Smooth muscle cell (in vitro differentiated cells): ENCODE results near the gene VANGL2. TPM values are rescaled to one million over a fixed set of nuclear protein-coding genes. Genes with fewer than 3 reads are reported as not detected.

Experiments used
- DNase-seq: peaks from one replicate; lab custom pipeline; 2025; ENCODE audit not compliant: unreplicated experiment; lab: John Stamatoyannopoulos, UW
- H2AFZ ChIP-seq: fragments of 200-600 bp; sonication (generic); 2 replicates; pipeline ENCODE4 v1.6.0; 2016; ENCODE audit warnings: antibody characterized with exemption, low read depth, mild to moderate bottlenecking
- H3F3A ChIP-seq: fragments of 200-600 bp; sonication (generic); 2 replicates; pipeline ENCODE4 v1.6.0; 2017; ENCODE audit warnings: antibody characterized with exemption, low read depth
- H3K27ac ChIP-seq: fragments of 200-600 bp; sonication (generic); 2 replicates; pipeline ENCODE4 v1.5.1; 2016; ENCODE audit warnings: low read depth, mild to moderate bottlenecking
- H3K27me3 ChIP-seq: fragments of 200-600 bp; sonication (generic); 2 replicates; pipeline ENCODE4 v1.6.1; 2016; ENCODE audit warnings: low read depth, mild to moderate bottlenecking
- H3K36me3 ChIP-seq: fragments of 200-600 bp; sonication (generic); 2 replicates; pipeline ENCODE4 v1.5.1; 2016; ENCODE audit warnings: low read depth
- H3K4me1 ChIP-seq: fragments of 200-600 bp; sonication (generic); 2 replicates; pipeline ENCODE4 v1.5.1; 2016; ENCODE audit warnings: low read depth
- H3K4me2 ChIP-seq: fragments of 200-600 bp; sonication (generic); 2 replicates; pipeline ENCODE4 v1.6.0; 2016; ENCODE audit warnings: mild to moderate bottlenecking
- H3K4me3 ChIP-seq: fragments of 200-600 bp; sonication (generic); 2 replicates; pipeline ENCODE4 v1.5.1; 2016; ENCODE audit warnings: mild to moderate bottlenecking
- H3K79me2 ChIP-seq: fragments of 200-600 bp; sonication (generic); 2 replicates; pipeline ENCODE4 v1.6.0; 2016; ENCODE audit warnings: low read depth, mild to moderate bottlenecking
- H3K9ac ChIP-seq: fragments of 200-600 bp; sonication (generic); 2 replicates; pipeline ENCODE4 v1.6.0; 2016; ENCODE audit warnings: low read depth
- H3K9me3 ChIP-seq: fragments of 200-600 bp; sonication (generic); replicated peaks from 2 replicates; pipeline ENCODE4 v1.5.1; 2016; ENCODE audit warnings: low read depth
- H4K20me1 ChIP-seq: fragments of 200-600 bp; sonication (generic); 2 replicates; pipeline ENCODE4 v1.6.0; 2016; ENCODE audit warnings: low read depth
- CTCF ChIP-seq: fragments of 200-600 bp; sonication (generic); IDR thresholded peaks from 2 replicates; pipeline ENCODE4 v1.5.1; 2017; ENCODE audit warnings: borderline replicate concordance, mild to moderate bottlenecking, antibody characterized with exemption; ENCODE audit not compliant: insufficient read depth, poor library complexity, severe bottlenecking
- WGBS: methylation state at CpG from one replicate; pipeline ENCODE4 v1.1.7; 2016; ENCODE audit warnings: low lambda C conversion rate; 5-methylcytosine and 5-hydroxymethylcytosine counted together
- polyA plus RNA-seq: library from polyadenylated mRNA; unstranded; fragments of >200 nt; fragmentation: Nextera tagmentation; extraction: Ambion mirVana; gene quantifications from 2 replicates; pipeline ENCODE4 v1.2.1, GENCODE V29; 2016
- total RNA-seq: library from RNA; depleted of rRNA; stranded (reverse); fragments of >200 nt; gene quantifications from 2 replicates; pipeline ENCODE4 v1.2.3, GENCODE V29; 2014

Gene VANGL2
- total and polyA plus RNA-seq, 2 experiments from 2014 or later, result 7.1 to 12.2 TPM

- Histone ChIP-seq H3K4me1 (no peaks in the 10 kb centered on the region), H4K20me1 (no peaks in the 10 kb centered on the region), H3K27ac (no peak overlapping the region), H2AFZ (no peak overlapping the region), H3K9ac (no peak overlapping the region), H3K36me3 (no peaks in the 10 kb centered on the region), H3K4me2 (no peak overlapping the region), H3K4me3 (no peak overlapping the region), H3K27me3 (no peaks in the 10 kb centered on the region), H3K9me3 (no peaks in the 10 kb centered on the region), H3F3A (no peaks in the 10 kb centered on the region), H3K79me2 (no peaks in the 10 kb centered on the region)
- DNase-seq, result no peak
- 87% methylated on average over 2 of the region's 2 CpGs for WGBS
- TF ChIP-seq CTCF, result no peak
These were observed 28.8 kb downstream of the VANGL2 start for GRCh38 chr1:160429125-160429561.

GRCh38 chr1:160429702-160430535, 29.6 kb downstream of the VANGL2 start:
- Histone ChIP-seq H3K9me3 (no peaks in the 10 kb centered on the region), H3K27ac (no peak overlapping the region), H3K9ac (no peak overlapping the region), H4K20me1 (no peaks in the 10 kb centered on the region), H3K4me3 (no peak overlapping the region), H3K79me2 (no peaks in the 10 kb centered on the region), H3K27me3 (no peaks in the 10 kb centered on the region), H3K4me2 (no peak overlapping the region), H2AFZ (no peak overlapping the region), H3K36me3 (no peaks in the 10 kb centered on the region), H3K4me1 (no peaks in the 10 kb centered on the region), H3F3A (no peaks in the 10 kb centered on the region)
- TF ChIP-seq CTCF, result no peak
- WGBS, result 94% methylated on average over 2 of the region's 2 CpGs
- no peak for DNase-seq

GRCh38 chr1:160431006-160431405, 30.6 kb downstream of the VANGL2 start:
- H3K9me3 ChIP-seq, result no peaks in the 10 kb centered on the region
- no peak for TF ChIP-seq CTCF
- no peak for DNase-seq
- no peaks in the 10 kb centered on the region for H3K36me3 ChIP-seq
- no peaks in the 10 kb centered on the region for H3K79me2 ChIP-seq
- H3K4me1 ChIP-seq, result no peaks in the 10 kb centered on the region
- H3K9ac ChIP-seq, result no peak overlapping the region
- H3K27ac ChIP-seq, result no peak overlapping the region
- no peak overlapping the region for H3K4me3 ChIP-seq
- no peaks in the 10 kb centered on the region for H4K20me1 ChIP-seq
- 88% methylated on average over 5 of the region's 5 CpGs for WGBS
- no peak overlapping the region for H2AFZ ChIP-seq
- H3K27me3 ChIP-seq, result no peaks in the 10 kb centered on the region
- no peaks in the 10 kb centered on the region for H3F3A ChIP-seq
- H3K4me2 ChIP-seq, result no peak overlapping the region

- Histone ChIP-seq H3K36me3 (no peaks in the 10 kb centered on the region), H3K27me3 (no peaks in the 10 kb centered on the region), H3K4me1 (no peaks in the 10 kb centered on the region), H3F3A (no peaks in the 10 kb centered on the region), H3K4me3 (no peak overlapping the region), H4K20me1 (no peaks in the 10 kb centered on the region), H3K27ac (no peak overlapping the region), H3K79me2 (no peaks in the 10 kb centered on the region), H2AFZ (no peak overlapping the region), H3K4me2 (no peak overlapping the region), H3K9ac (no peak overlapping the region), H3K9me3 (no peaks in the 10 kb centered on the region)
- TF ChIP-seq CTCF, result no peak
- no peak for DNase-seq
- WGBS, result 98% methylated on average over 2 of the region's 2 CpGs
These were observed 31.2 kb downstream of the VANGL2 start for GRCh38 chr1:160431571-160431970.
